NCI-H748 (cell line): ENCODE data around the gene HSPA1A.
"Not testable (repeated sequence)": the region's sequence is repeated elsewhere in the genome, so short reads cannot be mapped to it uniquely, and the experiment has no call there.

Experiments used
- DNase-seq: peaks from one replicate; lab custom pipeline; 2025; ENCODE audit not compliant: unreplicated experiment; lab: John Stamatoyannopoulos, UW

HSPA1A gene

GRCh38 chr6:31781244-31782125 is 33.9 kb upstream of the HSPA1A start:
- DNase-seq: no peak

DNA sequence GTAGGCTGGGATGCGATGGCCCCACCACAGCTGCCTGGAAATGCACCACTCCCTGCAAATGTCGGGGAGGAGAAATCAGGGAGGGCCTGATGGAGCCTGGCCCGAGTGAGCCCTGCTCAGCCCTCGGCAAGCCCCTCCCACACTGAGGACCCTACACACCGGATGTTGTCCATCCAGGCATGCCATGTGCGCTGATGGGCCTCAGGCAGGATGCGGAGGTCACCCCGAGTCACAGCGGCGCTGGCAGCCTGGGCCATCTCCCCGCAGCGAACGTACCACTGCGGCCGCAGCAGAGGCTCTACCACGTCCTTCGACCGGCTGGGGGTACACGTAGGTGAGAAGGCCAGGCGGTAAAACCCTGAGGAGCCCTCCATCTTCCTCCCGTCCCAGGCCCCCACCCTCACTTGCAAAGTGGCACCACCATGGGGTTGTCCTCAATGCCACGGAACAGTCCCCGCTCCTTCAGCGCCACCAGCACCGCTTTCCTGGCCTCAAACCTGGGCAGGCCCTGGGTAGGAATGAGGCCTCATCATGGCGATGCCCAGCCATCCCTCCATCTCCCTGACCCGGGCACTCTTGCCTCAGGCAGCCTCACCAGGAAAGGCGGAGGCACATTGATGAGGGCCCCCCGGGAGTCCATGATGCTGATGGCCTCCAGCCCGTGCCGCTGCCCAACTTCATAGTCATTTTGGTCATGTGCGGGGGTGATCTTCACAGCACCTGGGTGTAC is 33.1 kb upstream of the HSPA1A start:
- DNase-seq: no peak

DNA sequence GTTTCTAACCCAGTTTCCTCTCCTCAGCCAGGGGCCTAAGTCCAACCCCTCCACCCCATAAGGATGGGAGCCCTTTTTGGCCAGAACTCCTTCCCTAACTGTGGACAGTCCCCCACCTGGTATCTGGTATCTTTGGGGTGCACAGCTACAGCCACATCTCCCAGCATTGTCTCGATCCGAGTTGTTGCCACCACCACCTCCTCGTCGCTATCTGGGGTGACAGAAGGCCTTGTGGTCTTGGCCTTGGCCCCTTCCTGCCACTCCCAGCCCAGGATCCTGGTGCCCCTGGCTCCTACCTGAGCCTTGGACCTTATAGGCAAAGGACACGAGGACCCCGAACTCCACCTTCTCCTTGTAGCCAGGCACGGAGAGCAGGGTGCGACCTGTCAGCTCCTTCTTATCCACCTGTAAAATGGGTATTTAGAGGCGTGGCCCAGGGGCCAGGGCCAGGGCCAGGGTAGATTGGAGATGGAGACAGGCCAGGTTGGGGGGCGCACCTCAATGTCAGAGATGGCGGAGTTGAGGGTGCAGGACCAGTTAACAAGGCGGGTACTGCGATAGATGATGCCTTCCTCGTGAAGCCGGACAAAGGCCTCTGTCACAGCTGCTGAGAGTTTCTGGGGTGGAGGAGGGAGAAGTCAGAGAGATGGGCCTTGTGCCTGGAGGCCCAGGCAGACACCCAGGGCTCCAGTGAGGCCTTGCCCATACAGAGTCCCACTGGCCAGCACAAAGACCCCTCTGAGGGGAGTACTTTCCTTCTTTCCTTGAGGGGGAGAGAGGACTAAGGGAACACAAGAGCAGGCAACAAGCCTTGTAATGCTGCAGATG is 31.0 kb upstream of the HSPA1A start:
- no peak for DNase-seq

GRCh38 chr6:31785475-31785874 is 29.9 kb upstream of the HSPA1A start:
- DNase-seq: no peak

DNA sequence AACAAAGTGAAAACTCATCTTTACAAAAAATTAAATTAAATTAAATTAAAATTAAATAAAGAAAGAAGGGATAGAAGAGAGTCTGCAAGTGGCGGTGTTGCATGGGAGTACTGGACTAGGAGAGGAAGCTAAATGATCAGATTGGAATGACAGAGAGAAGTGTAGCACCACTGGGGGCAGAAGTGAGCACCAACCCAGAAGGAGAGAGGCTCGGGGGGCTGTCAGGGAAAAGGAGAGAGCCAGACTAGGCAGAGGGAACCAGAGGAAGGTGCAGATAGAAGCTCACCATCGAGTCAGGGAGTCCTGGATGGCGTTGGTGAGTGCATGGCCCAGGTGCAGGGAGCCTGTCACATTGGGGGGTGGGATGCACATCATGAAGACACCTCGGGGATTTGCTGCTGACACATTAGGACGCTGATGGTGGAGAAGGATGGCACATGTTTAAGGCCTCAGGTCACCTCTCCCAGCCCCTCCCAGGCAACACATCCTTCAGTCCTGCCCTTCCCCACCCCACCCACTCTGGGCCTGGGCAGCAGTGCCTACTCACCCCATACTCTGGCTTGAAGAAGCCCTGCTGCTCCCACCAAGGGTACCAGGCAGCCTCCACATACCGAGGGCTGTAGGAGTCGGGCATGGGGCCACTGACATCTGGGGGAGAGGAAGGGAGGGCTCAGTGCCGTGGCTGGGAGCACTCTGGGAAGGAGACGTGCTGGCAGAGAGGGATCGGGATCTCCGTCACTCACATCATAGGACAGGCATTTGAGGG is 23.8 kb upstream of the HSPA1A start:
- DNase-seq: peak; percentile 60

DNA sequence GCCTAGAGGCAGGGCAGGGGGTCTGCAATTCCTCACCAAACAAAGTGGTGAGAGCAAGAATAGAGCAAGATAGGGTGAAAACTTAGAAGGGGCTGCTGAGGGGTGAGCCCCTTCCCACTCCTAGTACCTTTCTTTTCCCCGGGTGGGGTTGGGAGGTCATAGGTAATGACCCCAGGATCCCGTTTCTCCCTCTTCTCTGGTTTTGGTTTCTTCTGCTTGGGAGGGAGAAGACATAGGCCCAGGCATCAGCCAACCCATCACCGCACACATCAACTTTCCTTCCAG is 23.3 kb upstream of the HSPA1A start:
- no peak for DNase-seq

DNA sequence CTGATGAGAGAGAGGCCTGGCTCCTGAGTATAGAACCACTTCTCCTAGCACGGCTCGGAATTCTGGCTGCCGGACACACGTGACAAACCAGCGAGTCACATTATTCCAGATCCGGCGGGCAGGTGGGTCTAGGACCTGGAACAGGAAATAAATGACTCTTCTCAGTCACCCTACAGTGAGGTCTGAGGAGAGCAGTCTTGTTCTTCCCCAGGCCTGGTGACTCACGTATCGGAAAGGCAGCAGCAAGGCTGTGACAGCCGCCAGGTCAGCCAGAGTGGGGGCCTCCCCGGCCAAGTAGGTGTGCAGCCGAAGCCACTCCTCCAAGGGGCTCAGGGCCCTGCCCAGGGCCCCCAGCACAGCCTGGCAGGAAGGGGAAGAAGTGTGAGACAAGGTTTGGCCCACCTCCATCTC is 22.6 kb upstream of the HSPA1A start:
- no peak for DNase-seq

DNA sequence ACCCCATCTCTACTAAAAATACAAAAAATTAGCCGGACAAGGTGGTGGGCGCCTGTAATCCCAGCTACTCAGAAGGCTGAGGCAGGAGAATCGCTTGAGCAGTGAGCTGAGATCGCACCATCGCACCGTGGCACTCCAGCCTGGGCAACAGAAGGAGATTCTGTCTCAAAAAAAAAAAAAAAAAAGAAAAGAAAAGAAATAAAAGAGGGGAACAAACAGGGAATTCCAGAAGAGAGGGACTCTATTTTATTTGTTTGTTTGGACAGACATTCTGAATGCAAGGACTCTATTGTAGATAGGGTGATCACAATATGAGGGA is 21.5 kb upstream of the HSPA1A start:
- DNase-seq: not testable (repeated sequence)

- peak; percentile 39 for DNase-seq
Measured at GRCh38 chr6:31794294-31794865, 21.0 kb upstream of the HSPA1A start.

DNA sequence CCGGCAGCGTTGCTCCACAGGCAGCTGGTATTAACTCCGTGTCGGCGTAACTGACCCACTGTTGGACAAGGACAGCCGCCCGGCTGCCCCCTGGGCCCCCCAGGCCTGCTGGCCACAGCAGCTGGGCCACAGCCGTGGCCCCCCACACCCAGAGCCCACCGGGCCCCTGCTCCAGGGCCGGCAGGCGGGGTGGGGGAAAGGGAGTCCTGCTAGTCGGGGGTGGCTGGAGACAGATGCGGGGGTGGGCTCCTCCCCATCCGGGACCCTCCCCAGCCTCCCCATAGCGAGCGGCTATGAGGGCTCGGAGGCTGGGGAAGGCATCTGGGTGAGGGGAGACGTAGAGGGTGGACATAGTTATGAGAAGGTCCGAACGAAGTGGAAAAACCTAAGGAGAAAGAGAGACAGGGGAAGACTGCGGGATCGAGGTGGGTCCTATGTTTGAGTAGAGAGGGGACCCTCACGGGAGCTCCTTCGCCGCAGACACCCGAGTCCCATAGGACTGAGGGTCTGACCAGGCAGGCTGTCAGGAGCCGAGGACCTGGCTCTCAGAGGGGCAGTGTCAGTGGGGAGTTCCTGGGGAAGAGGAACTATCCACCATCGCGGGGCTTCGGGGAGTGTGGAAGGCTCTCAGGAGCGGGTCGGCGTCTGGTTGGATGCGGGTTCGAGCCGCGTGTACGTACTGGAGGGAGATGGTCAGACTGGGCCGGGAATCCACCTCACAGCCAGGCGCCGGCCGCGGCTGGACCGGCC is 20.3 kb upstream of the HSPA1A start:
- peak; percentile 54 for DNase-seq

DNA sequence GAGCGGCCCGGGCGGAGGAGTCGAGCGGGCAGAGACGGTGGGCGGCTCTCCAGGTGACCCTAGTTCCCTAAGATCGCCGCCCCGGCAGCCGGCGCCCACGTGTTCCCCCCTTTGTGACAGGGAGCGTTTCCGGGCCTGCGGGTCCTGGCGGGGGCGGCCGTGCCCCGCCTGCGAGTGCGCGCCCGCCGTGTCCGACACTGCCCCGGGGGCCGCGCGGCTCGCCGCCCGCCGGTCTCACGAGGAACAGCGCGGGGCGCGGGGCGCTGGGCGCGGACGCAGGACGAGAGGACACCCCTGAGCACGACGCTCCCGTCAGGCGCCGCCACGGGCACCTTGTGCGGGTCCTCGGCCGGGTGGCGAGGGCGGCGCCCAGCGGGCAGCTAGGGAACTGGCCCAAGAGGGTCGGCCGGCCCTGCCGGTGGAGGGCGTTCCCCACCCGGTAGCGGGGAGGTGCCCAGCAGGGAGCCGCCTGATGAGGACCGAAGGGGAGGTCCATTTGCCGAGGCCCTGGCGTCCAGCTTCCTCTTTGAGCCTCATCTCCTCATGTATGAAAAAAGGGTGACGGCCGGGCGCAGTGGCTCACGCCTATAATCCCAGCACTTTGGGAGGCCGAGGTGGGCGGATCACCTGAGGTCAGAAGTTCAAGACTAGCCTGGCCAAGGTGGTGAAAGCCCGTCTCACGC is 19.6 kb upstream of the HSPA1A start, which contains the start of gene VARS1:
Gene VARS1 (minus strand): TSS at position 137 of the 683 bp plus-strand sequence. CDS start 535 bp downstream, outside the sequence.
- peak; percentile 96 for DNase-seq

DNA sequence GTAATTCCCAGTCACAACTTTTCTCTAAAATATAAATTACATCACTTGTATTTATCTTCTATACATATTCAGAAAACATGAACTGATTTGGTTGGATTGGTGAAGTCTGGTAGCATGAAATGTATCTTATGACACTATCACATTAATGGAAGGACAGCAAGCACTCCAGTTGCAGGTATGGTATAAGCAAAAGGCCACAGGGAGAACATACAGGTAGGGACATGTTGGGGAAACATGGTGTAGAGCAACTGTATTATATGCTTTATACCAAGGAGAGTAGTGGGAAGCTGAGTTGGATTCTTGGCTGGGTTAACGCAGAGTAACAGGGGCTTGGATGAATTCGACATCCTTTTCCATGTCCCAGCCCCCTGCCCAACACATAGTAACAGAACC is 18.4 kb upstream of the HSPA1A start:
- DNase-seq: no peak

DNA sequence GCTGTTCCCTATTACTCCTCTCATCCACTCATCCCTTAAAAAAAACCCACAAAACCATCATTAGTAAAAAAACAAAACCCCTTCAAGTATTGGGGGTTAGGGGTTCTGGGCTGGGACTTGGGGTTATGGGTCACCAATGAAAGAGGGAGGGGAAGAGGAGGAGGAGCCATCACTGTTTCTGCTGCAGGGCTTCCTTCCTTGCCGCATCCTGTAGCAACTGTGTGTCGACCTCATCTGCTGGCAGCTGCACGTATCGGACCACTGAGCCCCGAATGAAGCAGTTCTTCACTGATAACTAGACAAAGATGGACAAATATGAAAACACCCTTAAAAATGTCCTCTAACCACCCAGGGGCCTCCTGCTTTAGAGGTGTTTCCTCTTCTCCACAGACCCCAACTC is 17.8 kb upstream of the HSPA1A start:
- no peak for DNase-seq

DNA sequence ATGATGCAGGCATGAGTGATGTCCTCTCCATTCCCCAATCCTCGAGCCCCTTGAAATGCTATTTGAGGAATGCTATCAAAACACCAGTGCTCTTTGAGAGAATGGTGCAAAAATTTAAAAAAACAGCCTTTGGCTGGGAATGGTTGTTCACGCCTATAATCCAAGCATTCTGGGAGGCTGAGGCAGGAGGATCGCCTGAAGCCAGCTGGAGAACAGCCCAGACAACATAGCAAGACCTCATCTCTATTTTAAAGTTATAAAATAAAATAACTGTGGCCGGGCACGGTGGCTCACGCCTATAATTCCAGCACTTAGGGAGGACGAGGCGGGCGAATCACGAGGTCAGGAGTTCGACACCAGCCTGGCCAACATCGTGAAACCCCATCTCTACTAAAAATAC is 15.6 kb upstream of the HSPA1A start:
- no peak for DNase-seq

DNA sequence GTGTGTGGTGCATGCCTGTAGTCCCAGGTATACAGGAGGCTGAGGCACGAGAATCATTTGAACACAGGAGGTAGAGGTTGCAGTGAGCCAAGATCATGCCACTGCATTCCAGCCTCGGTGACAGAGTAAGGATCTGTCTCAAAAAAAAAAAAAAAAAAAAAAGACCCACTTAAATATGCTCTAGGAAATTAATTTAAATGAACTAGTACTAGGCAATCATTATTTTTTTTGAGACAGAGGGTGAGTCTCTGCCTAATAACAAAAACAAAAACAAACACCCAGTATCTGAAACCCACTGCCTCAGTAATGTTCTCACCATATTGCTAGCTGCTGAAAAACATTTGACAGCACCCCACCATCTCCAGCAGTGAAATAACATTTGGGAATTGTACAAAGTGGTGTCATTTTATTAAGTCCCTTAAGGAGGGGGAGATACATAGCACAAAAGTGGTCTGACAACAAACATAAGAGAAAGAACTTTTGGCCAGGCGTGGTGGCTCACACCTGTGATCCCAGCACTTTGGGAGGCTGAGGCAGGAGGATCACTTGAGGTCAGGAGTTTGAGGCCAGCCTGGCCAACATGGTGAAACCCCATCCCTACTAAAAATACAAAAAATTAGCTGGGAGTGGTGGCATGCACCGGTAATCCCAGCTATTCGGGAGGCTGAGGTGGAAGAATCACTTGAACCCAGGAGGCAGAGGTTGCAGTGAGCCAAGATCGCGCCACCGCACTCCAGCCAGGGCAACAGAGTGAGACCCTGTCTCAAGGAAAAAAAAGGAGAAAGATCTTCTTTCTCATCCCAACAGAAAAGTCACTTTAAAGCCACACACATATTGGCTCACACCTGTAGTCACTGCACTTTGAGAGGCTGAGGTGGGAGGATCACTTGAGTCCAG is 14.1 kb upstream of the HSPA1A start:
- not testable (repeated sequence) for DNase-seq

DNA sequence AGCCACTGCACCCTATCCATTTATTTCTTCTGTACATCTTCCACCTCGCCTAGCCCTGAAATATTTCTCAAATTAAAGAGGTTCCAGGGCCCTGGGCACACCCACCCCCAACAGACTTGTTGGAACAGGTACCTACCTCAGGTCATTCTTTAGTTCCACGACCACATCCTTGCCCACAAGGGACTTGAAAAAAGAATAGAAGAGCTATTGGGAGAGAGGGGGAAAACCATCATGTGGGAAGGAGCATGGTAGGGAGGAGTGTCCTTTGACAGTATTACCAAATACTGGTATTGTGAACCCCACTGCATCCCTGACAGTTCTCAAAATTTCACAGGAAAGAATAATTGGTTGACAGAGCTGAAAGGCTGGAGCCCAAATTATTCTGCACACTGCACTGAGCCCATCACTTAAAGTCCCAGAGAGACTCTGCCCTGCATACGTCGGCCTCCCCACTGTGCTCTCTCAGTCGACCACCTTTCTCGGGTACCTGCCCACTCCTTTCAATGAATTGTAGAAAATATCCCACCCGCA is 9.3 kb upstream of the HSPA1A start:
- peak; percentile 52 for DNase-seq

- peak; percentile 97 for DNase-seq
Measured at GRCh38 chr6:31806470-31807272, 8.7 kb upstream of the HSPA1A start, which contains the start of gene LSM2. TSS of gene LSM2 (minus strand) at chr6:31806966. CDS start at chr6:31806757, 209 bp downstream.
